Measurements from ENCODE around the gene TNK2. TPM values are rescaled to one million over a fixed set of nuclear protein-coding genes. Genes with fewer than 3 reads are reported as not detected.

Gene TNK2
- total and polyA plus RNA-seq, 2 donors (not counting 3 experiments of a cell fraction or from before 2014, with no cell fraction given), result 18.6 to 71.6 TPM

GRCh38 chr3:195921334-195921791 lies 13.0 kb upstream of the TNK2 start:
- no peak overlapping the region for H3K4me3 ChIP-seq (replicated peaks in 1 of 3; ENCODE audit: insufficient read depth in 1 of 3, low read depth in 1 of 3, low read length in 3 of 3)
- intact Hi-C loops (cut with micrococcal nuclease), result no loop called here
- H3K79me2 ChIP-seq (ENCODE audit: control insufficient read depth, insufficient read depth, low read length), result no peaks in the 10 kb centered on the region
- no peak overlapping the region for H3K9ac ChIP-seq (replicated peaks; ENCODE audit: extremely low read depth, insufficient read depth, low read length)
- H3K27me3 ChIP-seq (ENCODE audit: control insufficient read depth in 2 of 2, insufficient read depth in 2 of 2, low read length in 2 of 2), result peaks cover 13 to 16% of the 10 kb centered on the region in 2 experiments
- POLR2A ChIA-PET, result no interaction called here
- H3K4me1 ChIP-seq (ENCODE audit: control insufficient read depth, extremely low read depth, insufficient read depth, low read length), result peaks cover 2% of the 10 kb centered on the region
- H4K20me1 ChIP-seq (replicated peaks; ENCODE audit: control insufficient read depth, extremely low read depth, insufficient read depth, low read length), result no peaks in the 10 kb centered on the region
- no peaks in the 10 kb centered on the region for H3K9me1 ChIP-seq (replicated peaks; ENCODE audit: control insufficient read depth, extremely low read depth, insufficient read depth, low read length)
- dilution Hi-C loops (cut with MboI; ENCODE audit: extremely low pct_ligation_motif_present, low sequenced_read_pairs), result no loop called here
- H3K27ac ChIP-seq (ENCODE audit: insufficient read depth, low read depth, low read length), result no peak overlapping the region
- FAIRE-seq (peak; percentile 64), DNase-seq (ENCODE audit: low read depth, low spot score) (peak; percentile 38)
- H3K4me2 ChIP-seq (ENCODE audit: insufficient read depth, low read length), result no peak overlapping the region
- TF ChIP-seq EZH2 (IDR thresholded peaks at IDR 0.05; ENCODE audit: borderline replicate concordance, low read depth, low read length, severe bottlenecking), result no peak
- TF ChIP-seq JUN (IDR thresholded peaks at IDR 0.05; ENCODE audit: borderline replicate concordance, insufficient read depth, insufficient read length, low read depth), result peak; percentile 73
- TF ChIP-seq FOS (IDR thresholded peaks at IDR 0.05; ENCODE audit: borderline replicate concordance, insufficient read depth, low read length), result no peak
- TF ChIP-seq POLR2A (IDR thresholded peaks at IDR 0.05; ENCODE audit: low read depth, low read length), result no peak
- TF ChIP-seq MAX (IDR thresholded peaks at IDR 0.05; ENCODE audit: insufficient read depth, insufficient read length), result no peak
- BruUV-seq (replicated peaks), result no TSS peak
- H3K36me3 ChIP-seq (ENCODE audit: control insufficient read depth in 2 of 2, extremely low read depth in 1 of 2, insufficient read depth in 2 of 2, low read length in 2 of 2), result no peaks in the 10 kb centered on the region
- CTCF ChIA-PET, result interaction anchor here (0.7 to 1.8 kb wide), 4 partner anchors 9 to 72 kb away, joined by 3 to 9 read pairs (median 3); no protein-coding TSS in a partner anchor
- no peaks in the 10 kb centered on the region for H3K9me3 ChIP-seq (replicated peaks; ENCODE audit: control insufficient read depth, insufficient read depth, low read length)
- peak overlapping the region; percentile 7 for H2AFZ ChIP-seq (ENCODE audit: low read depth, low read length)

GRCh38 chr3:195918176-195918575 lies 9.8 kb upstream of the TNK2 start:
- Histone ChIP-seq H3K27me3 (ENCODE audit: control insufficient read depth in 2 of 2, insufficient read depth in 2 of 2, low read length in 2 of 2) (peaks cover 13 to 14% of the 10 kb centered on the region in 2 experiments), H3K9me3 (replicated peaks; ENCODE audit: control insufficient read depth, insufficient read depth, low read length) (no peaks in the 10 kb centered on the region), H3K27ac (ENCODE audit: insufficient read depth, low read depth, low read length) (no peak overlapping the region), H3K36me3 (ENCODE audit: control insufficient read depth in 2 of 2, extremely low read depth in 1 of 2, insufficient read depth in 2 of 2, low read length in 2 of 2) (no peaks in the 10 kb centered on the region), H3K9me1 (replicated peaks; ENCODE audit: control insufficient read depth, extremely low read depth, insufficient read depth, low read length) (no peaks in the 10 kb centered on the region), H3K9ac (replicated peaks; ENCODE audit: extremely low read depth, insufficient read depth, low read length) (no peak overlapping the region), H4K20me1 (replicated peaks; ENCODE audit: control insufficient read depth, extremely low read depth, insufficient read depth, low read length) (no peaks in the 10 kb centered on the region), H3K4me3 (replicated peaks in 1 of 3; ENCODE audit: insufficient read depth in 1 of 3, low read depth in 1 of 3, low read length in 3 of 3) (no peak overlapping the region), H3K4me2 (ENCODE audit: insufficient read depth, low read length) (no peak overlapping the region), H3K4me1 (ENCODE audit: control insufficient read depth, extremely low read depth, insufficient read depth, low read length) (peaks cover 2% of the 10 kb centered on the region), H3K79me2 (ENCODE audit: control insufficient read depth, insufficient read depth, low read length) (no peaks in the 10 kb centered on the region), H2AFZ (ENCODE audit: low read depth, low read length) (no peak overlapping the region)
- no TSS peak for BruUV-seq (replicated peaks)
- ChIA-PET POLR2A (no interaction called here), CTCF (interaction anchor here (1.2 to 2.5 kb wide), 3 partner anchors 24 to 67 kb away, joined by 5 read pairs; no protein-coding TSS in a partner anchor)
- dilution Hi-C loops (cut with MboI; ENCODE audit: extremely low pct_ligation_motif_present, low sequenced_read_pairs), result no loop called here
- DNase-seq (ENCODE audit: low read depth, low spot score) (no peak), FAIRE-seq (no peak)
- intact Hi-C loops (cut with micrococcal nuclease), result no loop called here
- TF ChIP-seq POLR2AphosphoS5 (IDR thresholded peaks at IDR 0.05; ENCODE audit: insufficient read depth, low read depth, low read length), result no peak
- TF ChIP-seq CTCF (IDR thresholded peaks at IDR 0.05; ENCODE audit: extremely low read depth in 1 of 2, insufficient read depth in 1 of 2, low read depth in 1 of 2, low read length in 2 of 2), result no peak
- TF ChIP-seq JUN (IDR thresholded peaks at IDR 0.05; ENCODE audit: borderline replicate concordance, insufficient read depth, insufficient read length, low read depth), result no peak
- no peak for TF ChIP-seq MAX (IDR thresholded peaks at IDR 0.05; ENCODE audit: insufficient read depth, insufficient read length)
- no peak for TF ChIP-seq POLR2A (IDR thresholded peaks at IDR 0.05; ENCODE audit: low read depth, low read length)
- no peak for TF ChIP-seq EZH2 (IDR thresholded peaks at IDR 0.05; ENCODE audit: borderline replicate concordance, low read depth, low read length, severe bottlenecking)
- TF ChIP-seq MYC (IDR thresholded peaks at IDR 0.05; ENCODE audit: low read depth, low read length), result no peak
- TF ChIP-seq FOS (IDR thresholded peaks at IDR 0.05; ENCODE audit: borderline replicate concordance, insufficient read depth, low read length), result no peak
- TF ChIP-seq GATA2 (IDR thresholded peaks at IDR 0.05; ENCODE audit: insufficient read depth, insufficient read length, low read depth, low read length), result no peak

Data from endothelial cell of umbilical vein (primary cell).